Fibroblast of skin of right quadriceps (primary cell): ENCODE data around the gene SECISBP2.
A peak's percentile ranks its signal among the peaks of the same experiment; 100 is the strongest.
"Not testable (repeated sequence)": the region's sequence is repeated elsewhere in the genome, so short reads cannot be mapped to it uniquely, and the experiment has no call there.

Source experiments
- DNase-seq: peaks from one replicate; pipeline ENCODE4 v3.0.0-alpha.2; 2013

The SECISBP2 gene

GRCh38 chr9:89365532-89365912 is 47.2 kb downstream of the SECISBP2 start:
- no peak for DNase-seq

GRCh38 chr9:89366711-89367110 is 48.4 kb downstream of the SECISBP2 start:
- DNase-seq: no peak

GRCh38 chr9:89367281-89367680 is 49.0 kb downstream of the SECISBP2 start:
- DNase-seq: no peak

- no peak for DNase-seq
These were observed 49.6 kb downstream of the SECISBP2 start for GRCh38 chr9:89367726-89368437.

- DNase-seq: no peak
These were observed 50.2 kb downstream of the SECISBP2 start for GRCh38 chr9:89368550-89368949.

- DNase-seq: no peak
These were observed 50.7 kb downstream of the SECISBP2 start for GRCh38 chr9:89368978-89369377.

GRCh38 chr9:89370593-89370992 is 52.3 kb downstream of the SECISBP2 start:
- no peak for DNase-seq

- not testable (repeated sequence) for DNase-seq
These were observed 53.5 kb downstream of the SECISBP2 start for GRCh38 chr9:89371791-89372190.

- DNase-seq: no peak
These were observed 54.0 kb downstream of the SECISBP2 start for GRCh38 chr9:89372230-89372816.

GRCh38 chr9:89372979-89373378 is 54.7 kb downstream of the SECISBP2 start:
- no peak for DNase-seq

GRCh38 chr9:89374176-89374575 is 55.9 kb downstream of the SECISBP2 start:
- peak; percentile 64 for DNase-seq

GRCh38 chr9:89375191-89375760 is 57.0 kb downstream of the SECISBP2 start:
- DNase-seq: no peak

- DNase-seq: no peak
These were observed 58.0 kb downstream of the SECISBP2 start for GRCh38 chr9:89376286-89376685.

GRCh38 chr9:89376741-89377351 is 58.5 kb downstream of the SECISBP2 start:
- no peak for DNase-seq

GRCh38 chr9:89377411-89377810 is 59.1 kb downstream of the SECISBP2 start:
- DNase-seq: no peak

GRCh38 chr9:89378541-89378940 is 60.2 kb downstream of the SECISBP2 start:
- no peak for DNase-seq

GRCh38 chr9:89379031-89379430 is 60.7 kb downstream of the SECISBP2 start:
- no peak for DNase-seq

GRCh38 chr9:89379508-89380115 is 61.3 kb downstream of the SECISBP2 start:
- no peak for DNase-seq

- no peak for DNase-seq
These were observed 62.4 kb downstream of the SECISBP2 start for GRCh38 chr9:89380437-89381307.

GRCh38 chr9:89381308-89381609 is 63.0 kb downstream of the SECISBP2 start:
- DNase-seq: no peak

GRCh38 chr9:89382026-89382986 is 64.0 kb downstream of the SECISBP2 start:
- no peak for DNase-seq
